GM18507 (cell line): ENCODE measurements around the gene NTN4.
"Not testable (repeated sequence)": the region's sequence is repeated elsewhere in the genome, so short reads cannot be mapped to it uniquely, and the experiment has no call there.

ENCODE experiments used
- DNase-seq: peaks from one replicate; pipeline ENCODE4 v3.0.0; 2011; ENCODE audit warnings: low read depth; ENCODE audit not compliant: insufficient read length; ENCODE audit errors: extremely low spot score
- FAIRE-seq: peaks from 2 replicates; lab custom pipeline; 2011; peaks lifted over from hg19 to GRCh38; lab: Jason Lieb, UNC

Gene NTN4

DNA sequence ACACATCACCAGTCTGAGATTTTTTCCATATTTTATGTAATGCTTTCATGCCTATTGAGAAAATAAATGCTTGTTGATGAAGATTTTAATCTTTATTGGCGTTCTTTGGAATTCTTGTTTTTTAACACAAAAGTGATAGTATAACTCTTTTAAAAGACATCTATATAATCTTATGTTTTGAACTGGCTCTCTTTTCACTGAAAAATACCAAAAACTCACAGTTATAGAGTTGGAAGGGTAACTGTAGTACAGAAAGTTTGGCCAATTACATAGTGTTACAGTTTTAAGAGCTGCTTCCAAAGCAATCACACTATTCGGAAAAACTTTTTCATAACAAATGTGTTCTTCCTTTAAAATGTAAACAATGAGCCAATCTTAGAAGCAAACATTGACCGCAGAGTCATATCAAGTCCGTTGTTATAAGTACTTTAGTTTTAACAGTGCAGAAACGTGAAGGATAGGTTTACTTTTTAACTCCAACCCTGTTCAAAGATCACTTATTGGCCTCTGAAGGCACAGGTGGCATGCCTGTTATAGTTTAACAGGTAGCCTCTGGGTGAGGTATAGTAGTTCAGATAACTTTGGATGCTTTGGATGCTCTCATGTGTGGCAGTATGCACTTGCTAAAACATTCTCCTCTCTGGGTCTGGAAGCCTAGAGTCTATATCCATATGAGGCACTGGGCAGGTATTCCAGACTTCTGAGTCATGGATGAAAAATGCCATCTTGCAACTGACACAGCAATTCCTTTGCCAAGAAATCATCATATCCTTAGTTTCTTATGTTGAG, 12.1 kb upstream of the NTN4 start:
- no peak for DNase-seq
- FAIRE-seq, result no peak

- FAIRE-seq, result no peak
- DNase-seq, result no peak
Measured at GRCh38 chr12:95796982-95797289, 6.4 kb upstream of the NTN4 start.

GRCh38 chr12:95796225-95796981, 5.8 kb upstream of the NTN4 start:
- FAIRE-seq, result no peak
- DNase-seq, result no peak

DNA sequence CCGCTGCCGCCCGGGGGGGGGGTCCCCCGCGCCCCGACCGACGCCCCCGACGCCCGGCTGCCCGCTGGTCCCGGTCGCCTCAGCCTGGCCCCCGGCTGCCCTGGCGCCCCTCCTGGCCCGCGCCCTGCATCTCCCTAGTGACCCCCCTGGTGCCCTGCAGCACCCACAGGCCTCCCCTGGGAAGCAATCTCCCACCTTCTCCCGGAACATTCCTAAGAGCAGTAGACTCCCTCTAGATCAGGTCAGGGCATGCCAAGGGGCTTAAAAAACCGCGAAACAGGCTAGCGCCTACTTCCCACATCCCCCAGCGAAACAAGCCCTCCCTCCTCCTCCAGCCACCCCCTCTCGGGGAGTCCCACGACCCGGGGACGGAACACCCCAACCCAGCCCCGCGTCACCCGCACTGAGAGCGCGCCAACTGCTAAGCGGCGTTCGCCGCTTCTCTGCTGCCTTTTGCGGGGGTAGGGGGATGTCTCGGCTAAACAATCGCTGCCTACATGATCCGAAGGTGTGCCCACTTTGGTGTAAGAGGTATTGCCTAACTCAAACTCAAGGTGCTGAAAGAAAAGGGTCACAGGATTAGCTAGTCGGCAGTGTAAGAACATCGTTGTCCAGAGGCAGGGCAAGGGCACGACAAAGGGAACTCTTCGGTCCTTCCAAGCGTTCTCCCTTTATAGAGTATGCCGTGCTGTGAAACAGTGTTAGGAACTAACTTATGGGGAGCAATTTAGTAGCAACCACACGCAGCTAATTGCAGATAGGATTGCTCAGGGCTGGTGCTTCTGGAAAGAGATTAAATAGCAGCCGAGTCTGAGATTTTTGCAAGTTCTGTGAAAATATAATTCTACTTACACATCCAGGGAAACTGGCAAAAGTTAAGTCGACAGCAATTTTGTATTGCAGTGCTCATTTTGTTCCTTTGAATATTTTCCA, 619 bp upstream of the NTN4 start:
- DNase-seq, result no peak
- no peak for FAIRE-seq

- DNase-seq (no peak), FAIRE-seq (no peak)
Measured at GRCh38 chr12:95789126-95790032, 1.2 kb downstream of the NTN4 start.

- FAIRE-seq, result no peak
Measured at GRCh38 chr12:95788637-95789036, 1.9 kb downstream of the NTN4 start.

DNA sequence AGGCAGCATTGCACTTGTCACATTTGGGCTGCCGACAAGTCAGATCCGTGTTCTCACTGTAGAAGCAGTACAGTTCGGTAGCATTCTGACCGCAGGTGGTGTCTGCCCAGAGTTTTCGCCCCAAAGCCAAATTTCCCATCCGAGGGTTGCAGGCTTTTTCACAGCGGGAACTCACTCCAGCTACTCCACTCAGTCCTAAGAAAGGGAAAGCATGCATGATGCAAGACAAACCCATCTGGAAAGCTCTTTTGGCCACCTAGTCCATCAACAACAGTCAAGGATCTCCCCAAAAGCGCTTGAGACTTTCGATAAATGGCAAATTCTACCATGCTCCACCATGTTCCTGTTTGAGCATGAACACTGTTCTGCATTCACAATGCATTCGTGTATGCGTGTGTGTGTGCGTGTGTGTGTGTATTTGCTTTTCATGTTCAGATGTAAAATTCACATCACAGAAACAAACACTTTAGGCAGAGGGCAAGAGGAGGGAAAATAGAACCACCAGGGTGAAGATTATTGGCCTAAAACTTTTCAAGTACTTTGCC, 3.2 kb downstream of the NTN4 start:
- FAIRE-seq, result no peak
- DNase-seq, result no peak

More at GRCh38 chr12:95788637-95789036, 1.9 kb downstream of the NTN4 start:
- DNase-seq, result no peak

GRCh38 chr12:95784915-95785314, 5.6 kb downstream of the NTN4 start:
- DNase-seq, result no peak
- no peak for FAIRE-seq

DNA sequence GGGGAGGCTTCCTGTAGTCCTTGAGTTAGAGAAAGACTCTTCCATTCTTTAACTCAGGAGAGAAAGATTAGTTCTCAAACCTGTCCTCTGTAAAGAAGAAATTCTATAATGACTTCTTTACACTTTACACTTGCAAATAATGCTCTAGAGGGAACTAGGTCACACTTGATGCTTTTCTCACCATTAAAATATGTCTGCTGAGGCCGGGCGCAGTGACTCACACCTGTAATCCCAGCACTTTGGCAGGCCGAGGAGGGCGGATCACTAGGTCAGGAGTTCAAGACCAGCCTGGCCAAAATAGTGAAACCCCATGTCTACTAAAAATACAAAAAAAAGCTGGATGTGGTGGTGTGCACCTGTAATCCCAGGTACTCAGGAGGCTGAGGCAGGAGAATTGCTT, 6.3 kb downstream of the NTN4 start:
- no peak for DNase-seq
- no peak for FAIRE-seq

- DNase-seq, result not testable (repeated sequence)
Measured at GRCh38 chr12:95775466-95775865, 15.1 kb downstream of the NTN4 start.

DNA sequence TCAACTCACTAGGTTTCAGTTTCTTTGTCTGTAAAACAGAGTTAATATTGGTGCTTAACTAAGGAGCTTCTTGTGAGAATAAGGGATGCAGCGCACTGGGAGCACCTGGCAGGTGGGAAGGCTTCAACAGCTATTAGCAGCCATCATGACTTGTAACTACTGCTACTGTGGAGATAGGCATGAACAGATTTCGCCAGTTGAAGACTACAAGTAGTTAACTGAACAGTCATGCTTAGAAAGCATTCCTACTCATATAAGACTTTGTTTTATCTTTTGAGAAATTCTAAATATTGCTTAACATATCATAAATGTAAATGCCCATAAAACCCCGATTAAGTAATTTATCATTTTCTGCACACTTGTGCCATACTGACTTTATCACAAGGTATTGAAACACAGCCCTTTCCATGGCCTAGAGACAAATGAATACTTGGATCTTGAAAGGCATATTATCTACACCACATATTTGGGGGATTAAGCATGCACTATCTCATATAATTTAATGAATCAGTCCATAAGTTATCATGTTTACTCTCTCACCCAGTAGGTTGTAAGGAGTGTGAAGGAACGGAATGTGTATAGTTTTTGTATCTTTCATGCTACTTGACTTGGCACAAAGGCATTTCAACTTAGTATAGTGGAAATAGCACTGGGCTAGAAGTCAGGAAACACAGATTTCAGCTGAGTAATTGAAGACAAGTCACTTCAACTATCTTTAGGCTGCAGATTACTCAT, 16.1 kb downstream of the NTN4 start:
- FAIRE-seq (no peak), DNase-seq (no peak)

More at GRCh38 chr12:95775466-95775865, 15.1 kb downstream of the NTN4 start:
- not testable (repeated sequence) for FAIRE-seq

DNA sequence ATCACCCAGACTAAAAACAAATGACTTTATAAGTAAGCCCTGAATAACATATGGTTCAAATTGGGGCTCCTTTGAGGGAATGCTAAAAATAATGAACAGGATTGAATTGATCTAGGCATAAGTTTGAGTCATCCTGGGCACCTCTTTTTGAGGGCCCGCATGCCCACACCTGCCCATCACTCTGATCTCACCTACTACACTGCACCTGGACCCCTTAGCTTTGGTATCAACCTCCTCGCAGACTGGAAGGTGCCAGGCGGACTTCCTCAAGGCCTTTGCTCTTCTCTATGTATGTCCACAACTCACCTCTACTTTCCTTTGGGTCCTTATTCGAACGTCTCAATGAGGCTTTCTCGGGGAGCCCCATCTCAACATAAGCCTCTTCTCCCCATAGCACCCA, 17.2 kb downstream of the NTN4 start:
- no peak for FAIRE-seq

GRCh38 chr12:95767703-95768102, 22.9 kb downstream of the NTN4 start:
- DNase-seq (no peak), FAIRE-seq (no peak)

More for the DNA sequence above, 17.2 kb downstream of the NTN4 start:
- DNase-seq, result no peak

GRCh38 chr12:95766356-95767019, 24.1 kb downstream of the NTN4 start:
- FAIRE-seq, result no peak

DNA sequence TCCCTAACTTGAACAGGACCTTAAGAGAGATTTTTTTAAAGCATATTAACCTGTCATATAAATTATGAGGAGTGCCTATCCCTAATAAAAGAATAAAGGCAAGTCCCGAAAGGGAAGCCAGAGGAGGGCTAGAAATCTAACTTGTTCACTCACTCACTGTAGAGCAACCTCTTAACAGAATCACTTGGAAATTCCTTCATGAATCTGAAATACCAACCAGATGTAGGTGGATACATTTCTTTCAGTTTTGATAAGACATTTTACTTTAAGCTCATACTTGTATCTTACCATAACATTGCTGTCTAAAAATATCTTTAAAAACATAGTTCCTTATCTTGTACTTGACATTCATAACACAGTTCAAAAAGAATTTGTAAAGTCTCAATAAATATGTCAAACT, 25.7 kb downstream of the NTN4 start:
- no peak for DNase-seq

More at GRCh38 chr12:95766356-95767019, 24.1 kb downstream of the NTN4 start:
- DNase-seq, result no peak

GRCh38 chr12:95763809-95764253, 26.7 kb downstream of the NTN4 start:
- FAIRE-seq (no peak), DNase-seq (no peak)

More for the DNA sequence above, 25.7 kb downstream of the NTN4 start:
- FAIRE-seq, result no peak

GRCh38 chr12:95762123-95762785, 28.3 kb downstream of the NTN4 start:
- DNase-seq (no peak), FAIRE-seq (peak; percentile 33)
